HCT116 (cell line): ENCODE results near the gene GLOD5. TPM values are rescaled to one million over a fixed set of nuclear protein-coding genes. Genes with fewer than 3 reads are reported as not detected.

Source experiments
- ATAC-seq: fragments of 200-7000 bp; cut with Tn5 transposase; 2 replicates; pipeline ENCODE4 v1.9.1; 2020; ENCODE audit warnings: mild to moderate bottlenecking, moderate library complexity
- BruUV-seq: library from RNA; stranded (reverse); fragments of 400-500 nt; replicated peaks from 2 replicates; lab custom pipeline; 2021; lab: Mats Ljungman, UMichigan
- CTCF ChIA-PET: fragments of 300-600 bp; sonication (Branson Sonifier 250); formaldehyde crosslinking; loops from one replicate; lab custom pipeline; 2021; ENCODE audit warnings: antibody characterized with exemption; lab: Charles Lee
- POLR2A ChIA-PET: fragments of 300-600, 350-600 bp; sonication (Branson Sonifier 250); formaldehyde crosslinking; loops from one replicate; lab custom pipeline; 2021; ENCODE audit warnings: antibody characterized with exemption; lab: Charles Lee
- RAD21 ChIA-PET, 2 experiments: fragments of 300-600 bp; sonication (Branson Sonifier 250); formaldehyde crosslinking; loops; one replicate each; lab custom pipeline; 2023; ENCODE audit warnings: low total read pairs in 2 of 2; ENCODE audit not compliant: uncharacterized antibody in 2 of 2, unreplicated experiment in 2 of 2, low non-redundant PET in 1 of 2; lab: Charles Lee
- DNase-seq: peaks from one replicate; pipeline ENCODE4 v3.0.0-alpha.2; 2010; ENCODE audit warnings: low read depth, low spot score
- H2AFZ ChIP-seq: fragments of 200-600 bp; shearing (Covaris generic), sonication (generic); 2 replicates; pipeline ENCODE4 v1.6.1; 2017; ENCODE audit warnings: low read depth, mixed run types, mixed read lengths, antibody characterized with exemption, low read length; ENCODE audit not compliant: poor library complexity, severe bottlenecking
- H3K27ac ChIP-seq: 2 replicates; pipeline ENCODE4 v1.5.1; 2012; ENCODE audit warnings: low read depth, low read length
- H3K27me3 ChIP-seq: fragments of 200-600 bp; sonication (generic); 2 replicates; pipeline ENCODE4 v1.6.1; 2016; ENCODE audit warnings: mixed run types, low read length, mixed read lengths; ENCODE audit not compliant: insufficient read depth
- H3K36me3 ChIP-seq, 2 experiments: fragments of 200-500 bp in 1 of 2; fragments of 200-600 bp in 1 of 2; sonication (Bioruptor generic) in 1 of 2; sonication (generic) in 1 of 2; 2 replicates each; pipeline versions ENCODE4 v1.5.1 to v1.6.1; 2014 to 2016; ENCODE audit warnings: low read length in 2 of 2, inconsistent platforms in 1 of 2, mixed read lengths in 1 of 2, mixed run types in 1 of 2; ENCODE audit not compliant: insufficient read depth in 2 of 2, control insufficient read depth in 1 of 2
- H3K4me1 ChIP-seq, 2 experiments: fragments of 200-600 bp in 1 of 2; sonication (generic) in 1 of 2; 2 replicates each; pipeline versions ENCODE4 v1.5.1 to v1.6.1; 2012 to 2017; ENCODE audit warnings: low read length in 2 of 2, inconsistent platforms in 1 of 2, mild to moderate bottlenecking in 1 of 2, mixed read lengths in 1 of 2, mixed run types in 1 of 2, moderate library complexity in 1 of 2; ENCODE audit not compliant: insufficient read depth in 2 of 2, control insufficient read depth in 1 of 2
- H3K4me2 ChIP-seq: fragments of 200-600 bp; sonication (generic); 2 replicates; pipeline ENCODE4 v1.6.1; 2017; ENCODE audit warnings: mixed run types, low read length, mixed read lengths
- H3K4me3 ChIP-seq, 2 experiments: fragments of 200-600 bp in 1 of 2; sonication (generic) in 1 of 2; replicated peaks in 1 of 2; 2 replicates each; pipeline ENCODE4 v1.5.1; 2011 to 2016; ENCODE audit warnings: low read length in 2 of 2, control low read depth in 1 of 2, low read depth in 1 of 2, mild to moderate bottlenecking in 1 of 2, mixed read lengths in 1 of 2, mixed run types in 1 of 2
- H3K79me2 ChIP-seq: fragments of 200-600 bp; sonication (generic); 2 replicates; pipeline ENCODE4 v1.6.1; 2017; ENCODE audit warnings: mild to moderate bottlenecking, mixed run types, low read length, moderate library complexity, mixed read lengths; ENCODE audit not compliant: insufficient read depth
- H3K9ac ChIP-seq: fragments of 200-600 bp; sonication (generic); 2 replicates; pipeline ENCODE4 v1.6.1; 2016; ENCODE audit warnings: low read length, mixed read lengths
- H3K9me2 ChIP-seq: fragments of 200-600 bp; sonication (generic), shearing (Covaris generic); 2 replicates; pipeline ENCODE4 v1.6.1; 2017; ENCODE audit warnings: mixed run types, mild to moderate bottlenecking, moderate library complexity; ENCODE audit not compliant: insufficient read depth
- H3K9me3 ChIP-seq, 2 experiments: fragments of 200-500 bp in 1 of 2; fragments of 200-600 bp in 1 of 2; sonication (Bioruptor generic) in 1 of 2; sonication (generic) in 1 of 2; 2 replicates each; pipeline ENCODE4 v1.6.1; 2014 to 2017; ENCODE audit warnings: low read length in 2 of 2, mixed read lengths in 2 of 2, inconsistent platforms in 1 of 2, low read depth in 1 of 2, mild to moderate bottlenecking in 1 of 2, mixed run types in 1 of 2, moderate library complexity in 1 of 2; ENCODE audit not compliant: control insufficient read depth in 1 of 2, insufficient read depth in 1 of 2
- H4K20me1 ChIP-seq: fragments of 200-600 bp; sonication (generic), shearing (Covaris generic); 2 replicates; pipeline ENCODE4 v1.6.1; 2017; ENCODE audit warnings: mixed run types, mild to moderate bottlenecking, moderate library complexity; ENCODE audit not compliant: insufficient read depth
- CBX3 ChIP-seq: IDR thresholded peaks from 2 replicates; pipeline ENCODE4 v1.6.1; 2012; ENCODE audit warnings: low read depth
- CEBPB ChIP-seq: IDR thresholded peaks from 2 replicates; pipeline ENCODE4 v1.6.1; 2012; ENCODE audit warnings: low read depth
- CTCF ChIP-seq, 3 experiments: fragments of 200-600 bp in 1 of 3; sonication (generic) in 1 of 3; IDR thresholded peaks in 2 of 3; conservative IDR thresholded peaks in 1 of 3; 2 replicates each; pipeline ENCODE4 v1.5.1; 2012 to 2017; ENCODE audit warnings: low read depth in 2 of 3, low read length in 2 of 3, antibody characterized with exemption in 1 of 3, borderline replicate concordance in 1 of 3, control low read depth in 1 of 3, mild to moderate bottlenecking in 1 of 3, mixed read lengths in 1 of 3, mixed run types in 1 of 3, moderate library complexity in 1 of 3; ENCODE audit not compliant: insufficient read depth in 1 of 3
- EGR1 ChIP-seq: IDR thresholded peaks from 2 replicates; pipeline ENCODE4 v1.6.1; 2012; ENCODE audit warnings: low read depth
- EZH2 ChIP-seq: fragments of 200-600 bp; sonication (generic); IDR thresholded peaks from 2 replicates; pipeline ENCODE4 v1.6.1; 2017; ENCODE audit warnings: antibody characterized with exemption, mixed run types
- JUND ChIP-seq: IDR thresholded peaks from 2 replicates; pipeline ENCODE4 v1.6.1; 2012
- MAX ChIP-seq: IDR thresholded peaks from 2 replicates; pipeline ENCODE4 v1.6.1; 2012
- POLR2A ChIP-seq: IDR thresholded peaks from 2 replicates; pipeline ENCODE4 v1.7.0; 2011; ENCODE audit warnings: borderline replicate concordance; ENCODE audit not compliant: insufficient read depth, insufficient read length; ENCODE audit errors: extremely low read depth
- POLR2AphosphoS5 ChIP-seq: IDR thresholded peaks from 2 replicates; pipeline ENCODE4 v1.6.1; 2011; ENCODE audit warnings: mild to moderate bottlenecking, low read depth, low read length, moderate library complexity
- RAD21 ChIP-seq: IDR thresholded peaks from 2 replicates; pipeline ENCODE4 v1.6.1; 2012; ENCODE audit warnings: low read depth, mild to moderate bottlenecking
- SIN3A ChIP-seq: IDR thresholded peaks from 2 replicates; pipeline ENCODE4 v1.6.1; 2012; ENCODE audit warnings: low read depth
- SP1 ChIP-seq: IDR thresholded peaks from 2 replicates; pipeline ENCODE4 v1.6.1; 2012; ENCODE audit warnings: low read depth
- SRF ChIP-seq: IDR thresholded peaks from 2 replicates; pipeline ENCODE4 v1.6.1; 2012; ENCODE audit warnings: low read depth
- YY1 ChIP-seq: IDR thresholded peaks from 2 replicates; pipeline ENCODE4 v1.6.1; 2011; ENCODE audit warnings: low read length, low read depth, moderate library complexity, mild to moderate bottlenecking; ENCODE audit not compliant: insufficient replicate concordance; ENCODE audit errors: extremely low read depth
- ZBTB33 ChIP-seq: IDR thresholded peaks from 2 replicates; pipeline ENCODE4 v1.6.1; 2011; ENCODE audit warnings: mild to moderate bottlenecking, low read length, moderate library complexity; ENCODE audit not compliant: insufficient replicate concordance; ENCODE audit errors: extremely low read depth
- ZNF274 ChIP-seq: fragments of 200-500 bp; sonication (Bioruptor generic); IDR thresholded peaks from 2 replicates; pipeline ENCODE4 v1.6.1; 2014; ENCODE audit warnings: mild to moderate bottlenecking, low read depth, low read length, inconsistent platforms
- intact Hi-C: fragments of 100-400 bp; cut with micrococcal nuclease; formaldehyde crosslinking; loops from 2 replicates; pipeline ENCODE4 v1.10.0; 2022
- total RNA-seq: library from RNA; stranded (reverse); gene quantifications from one replicate; pipeline ENCODE4 v1.2.1, GENCODE V29; 2021; ENCODE audit not compliant: unreplicated experiment

GLOD5 gene
- total RNA-seq, 1 experiment from 2014 or later = not detected

- H3K27me3 ChIP-seq = no peaks in the 10 kb centered on the region
- H3K36me3 ChIP-seq = no peaks in the 10 kb centered on the region
- RAD21 ChIA-PET = no interaction called here
- no peaks in the 10 kb centered on the region for H3K79me2 ChIP-seq
- no peaks in the 10 kb centered on the region for H3K9me2 ChIP-seq
- H4K20me1 ChIP-seq = no peaks in the 10 kb centered on the region
- no peak overlapping the region for H3K4me3 ChIP-seq
- no peak for DNase-seq
- CTCF ChIA-PET = no interaction called here
- intact Hi-C loops = no loop called here
- no peak overlapping the region for H2AFZ ChIP-seq
- H3K9me3 ChIP-seq = no peaks in the 10 kb centered on the region
- ATAC-seq = no peak
- H3K4me1 ChIP-seq = peaks cover 11 to 19% of the 10 kb centered on the region in 2 experiments
- TF ChIP-seq EGR1 (no peak), SIN3A (no peak), SP1 (no peak), POLR2AphosphoS5 (no peak), RAD21 (no peak), YY1 (no peak), JUND (no peak), POLR2A (no peak), CEBPB (no peak), ZNF274 (no peak), ZBTB33 (no peak), SRF (no peak), CTCF (IDR thresholded peaks at IDR 0.05 in 2 of 3, conservative IDR thresholded peaks at IDR 0.05 in 1 of 3; ENCODE audit: borderline replicate concordance in 1 of 3, insufficient read depth in 1 of 3, low read depth in 2 of 3, low read length in 2 of 3) (no peak), MAX (no peak), CBX3 (no peak), EZH2 (no peak)
- no peak overlapping the region for H3K4me2 ChIP-seq
- H3K9ac ChIP-seq = no peak overlapping the region
- BruUV-seq = no TSS peak
- POLR2A ChIA-PET = no interaction called here
- H3K27ac ChIP-seq = no peak overlapping the region
Observed at GRCh38 chrX:48792219-48792618, 30.7 kb downstream of the GLOD5 start.
